Nephron progenitor cell (in vitro differentiated cells): ENCODE data around the gene CEL.

Experiments used
- DNase-seq: peaks from one replicate; pipeline ENCODE4 v3.0.0; 2021
- H3K27ac Mint-ChIP-seq: 2 replicates; pipeline ENCODE4 v1.8.0; 2021; ENCODE audit warnings: mild to moderate bottlenecking, moderate library complexity, mixed read lengths
- H3K27me3 Mint-ChIP-seq: 2 replicates; pipeline ENCODE4 v1.8.0; 2021; ENCODE audit warnings: mild to moderate bottlenecking, low read depth, mixed read lengths; ENCODE audit not compliant: poor library complexity
- H3K36me3 Mint-ChIP-seq: 2 replicates; pipeline ENCODE4 v1.8.0; 2021; ENCODE audit warnings: low read depth, mixed read lengths
- H3K4me1 Mint-ChIP-seq: 2 replicates; pipeline ENCODE4 v1.8.0; 2021; ENCODE audit warnings: mixed read lengths
- H3K4me3 Mint-ChIP-seq: 2 replicates; pipeline ENCODE4 v1.8.0; 2021; ENCODE audit warnings: mild to moderate bottlenecking, moderate library complexity, mixed read lengths
- H3K9me3 Mint-ChIP-seq: 2 replicates; pipeline ENCODE4 v1.8.0; 2021; ENCODE audit warnings: mild to moderate bottlenecking, moderate library complexity, mixed read lengths
- TF ChIP-seq, protein P1 (sequence below): fragments of 200-600 bp; sonication (generic); IDR thresholded peaks from 2 replicates; pipeline ENCODE4 v1.5.0; 2021; ENCODE audit warnings: antibody characterized with exemption

Gene CEL

GRCh38 chr9:133049043-133049442 is 12.7 kb upstream of the CEL start:
- H3K27ac Mint-ChIP-seq: no peak overlapping the region
- DNase-seq: no peak
- H3K36me3 Mint-ChIP-seq: peaks cover 45% of the 10 kb centered on the region
- no peak overlapping the region for H3K4me3 Mint-ChIP-seq
- no peaks in the 10 kb centered on the region for H3K9me3 Mint-ChIP-seq
- H3K4me1 Mint-ChIP-seq: no peaks in the 10 kb centered on the region
- TF ChIP-seq, protein P1, sequence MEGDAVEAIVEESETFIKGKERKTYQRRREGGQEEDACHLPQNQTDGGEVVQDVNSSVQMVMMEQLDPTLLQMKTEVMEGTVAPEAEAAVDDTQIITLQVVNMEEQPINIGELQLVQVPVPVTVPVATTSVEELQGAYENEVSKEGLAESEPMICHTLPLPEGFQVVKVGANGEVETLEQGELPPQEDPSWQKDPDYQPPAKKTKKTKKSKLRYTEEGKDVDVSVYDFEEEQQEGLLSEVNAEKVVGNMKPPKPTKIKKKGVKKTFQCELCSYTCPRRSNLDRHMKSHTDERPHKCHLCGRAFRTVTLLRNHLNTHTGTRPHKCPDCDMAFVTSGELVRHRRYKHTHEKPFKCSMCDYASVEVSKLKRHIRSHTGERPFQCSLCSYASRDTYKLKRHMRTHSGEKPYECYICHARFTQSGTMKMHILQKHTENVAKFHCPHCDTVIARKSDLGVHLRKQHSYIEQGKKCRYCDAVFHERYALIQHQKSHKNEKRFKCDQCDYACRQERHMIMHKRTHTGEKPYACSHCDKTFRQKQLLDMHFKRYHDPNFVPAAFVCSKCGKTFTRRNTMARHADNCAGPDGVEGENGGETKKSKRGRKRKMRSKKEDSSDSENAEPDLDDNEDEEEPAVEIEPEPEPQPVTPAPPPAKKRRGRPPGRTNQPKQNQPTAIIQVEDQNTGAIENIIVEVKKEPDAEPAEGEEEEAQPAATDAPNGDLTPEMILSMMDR: no peak
- no peaks in the 10 kb centered on the region for H3K27me3 Mint-ChIP-seq

- H3K27me3 Mint-ChIP-seq: no peaks in the 10 kb centered on the region
- H3K36me3 Mint-ChIP-seq: peaks cover 39% of the 10 kb centered on the region
- no peaks in the 10 kb centered on the region for H3K9me3 Mint-ChIP-seq
- no peaks in the 10 kb centered on the region for H3K4me1 Mint-ChIP-seq
- no peak overlapping the region for H3K4me3 Mint-ChIP-seq
- no peak for DNase-seq
- no peak overlapping the region for H3K27ac Mint-ChIP-seq
- TF ChIP-seq, protein P1: no peak
These were observed 11.6 kb upstream of the CEL start for GRCh38 chr9:133050142-133050541.

DNA sequence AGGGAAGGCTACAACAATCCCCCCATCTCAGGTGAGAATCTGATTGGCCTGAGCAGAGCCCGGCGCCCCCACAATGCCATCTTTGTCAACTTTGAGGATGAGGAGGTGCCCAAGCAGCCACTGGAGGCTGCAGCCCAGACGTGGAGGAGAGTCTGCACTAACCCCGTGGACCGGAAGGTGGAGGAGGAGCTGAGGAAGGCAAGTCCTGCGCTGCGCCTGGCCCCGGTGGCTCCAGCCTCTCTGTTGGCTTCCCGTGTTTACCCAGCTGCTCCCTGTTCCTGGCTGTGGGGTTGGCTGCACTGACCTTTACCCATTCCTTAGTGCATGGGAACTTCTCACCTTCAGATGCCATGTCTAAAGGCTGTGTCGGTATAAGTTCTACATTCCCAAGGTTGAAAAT is 11.0 kb upstream of the CEL start:
- no peak overlapping the region for H3K27ac Mint-ChIP-seq
- no peaks in the 10 kb centered on the region for H3K9me3 Mint-ChIP-seq
- H3K36me3 Mint-ChIP-seq: peaks cover 37% of the 10 kb centered on the region
- no peaks in the 10 kb centered on the region for H3K4me1 Mint-ChIP-seq
- TF ChIP-seq, protein P1: no peak
- no peak for DNase-seq
- no peaks in the 10 kb centered on the region for H3K27me3 Mint-ChIP-seq
- no peak overlapping the region for H3K4me3 Mint-ChIP-seq

GRCh38 chr9:133051281-133051900 is 10.4 kb upstream of the CEL start:
- Mint-ChIP-seq H3K27ac (no peak overlapping the region), H3K36me3 (peaks cover 37% of the 10 kb centered on the region), H3K4me3 (no peak overlapping the region), H3K27me3 (no peaks in the 10 kb centered on the region), H3K9me3 (no peaks in the 10 kb centered on the region), H3K4me1 (no peaks in the 10 kb centered on the region)
- no peak for DNase-seq
- TF ChIP-seq, protein P1: no peak

DNA sequence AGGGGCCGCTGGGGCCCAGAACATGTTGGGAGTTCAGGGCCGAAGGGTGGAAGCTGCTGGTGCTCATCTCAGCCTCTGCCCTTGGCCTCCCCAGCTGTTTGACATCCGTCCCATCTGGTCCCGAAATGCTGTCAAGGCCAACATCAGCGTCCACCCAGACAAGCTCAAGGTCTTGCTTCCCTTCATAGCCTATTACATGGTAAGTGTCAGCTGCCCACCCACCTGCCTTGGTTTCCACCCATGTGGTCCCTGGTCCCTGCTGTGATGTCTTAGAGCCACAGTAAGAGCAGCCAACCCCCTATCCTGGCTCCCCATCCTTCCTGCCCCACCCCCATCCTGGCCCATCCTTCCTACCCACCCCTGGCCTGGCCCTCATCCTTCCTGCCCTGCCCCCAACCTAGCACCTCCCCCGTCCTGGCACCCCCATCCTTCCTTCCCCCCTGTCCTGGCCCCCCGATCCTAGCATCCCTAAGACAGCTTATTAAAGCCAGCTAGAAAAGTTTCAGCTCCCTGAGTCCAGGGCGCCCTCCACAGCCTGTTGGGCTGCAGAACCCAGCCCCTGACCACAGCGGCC is 9.7 kb upstream of the CEL start:
- Mint-ChIP-seq H3K36me3 (peaks cover 32% of the 10 kb centered on the region), H3K27ac (no peak overlapping the region), H3K4me3 (no peak overlapping the region), H3K4me1 (no peaks in the 10 kb centered on the region), H3K27me3 (no peaks in the 10 kb centered on the region), H3K9me3 (no peaks in the 10 kb centered on the region)
- DNase-seq: no peak
- TF ChIP-seq, protein P1: no peak
